MCF 10A (cell line): ENCODE results near the gene NMBR. TPM values are rescaled to one million over a fixed set of nuclear protein-coding genes. Genes with fewer than 3 reads are reported as not detected.

Source experiments
- BruUV-seq: library from RNA; stranded (reverse); fragments of 400-500 nt; replicated peaks from 2 replicates; lab custom pipeline; 2021; lab: Mats Ljungman, UMichigan
- CTCF ChIA-PET: fragments of 300-600 bp; sonication (Branson Sonifier 250); formaldehyde crosslinking; extraction: SDS; loops from one replicate; lab custom pipeline; 2021; ENCODE audit warnings: antibody characterized with exemption, inconsistent platforms; lab: Yijun Ruan, JAX
- POLR2A ChIA-PET: fragments of 300-600, 350-650 bp; sonication (Branson Sonifier 250); formaldehyde crosslinking; extraction: SDS; loops from one replicate; lab custom pipeline; 2020; ENCODE audit warnings: antibody characterized with exemption, inconsistent platforms; lab: Yijun Ruan, JAX
- DNase-seq: peaks from one replicate; pipeline ENCODE4 v3.0.0-alpha.2; 2018; ENCODE audit not compliant: unreplicated experiment
- H3K27ac Mint-ChIP-seq: one replicate; pipeline ENCODE4 v1.8.0; 2022; ENCODE audit warnings: mild to moderate bottlenecking, low read depth, mixed read lengths; ENCODE audit not compliant: unreplicated experiment
- H3K27me3 Mint-ChIP-seq: one replicate; pipeline ENCODE4 v1.8.0; 2022; ENCODE audit warnings: mixed read lengths; ENCODE audit not compliant: insufficient read depth, unreplicated experiment
- H3K36me3 Mint-ChIP-seq: one replicate; pipeline ENCODE4 v1.8.0; 2022; ENCODE audit warnings: mild to moderate bottlenecking, moderate library complexity, mixed read lengths; ENCODE audit not compliant: insufficient read depth, unreplicated experiment
- H3K4me1 Mint-ChIP-seq: one replicate; pipeline ENCODE4 v1.8.0; 2022; ENCODE audit warnings: mixed read lengths; ENCODE audit not compliant: insufficient read depth, unreplicated experiment
- H3K4me3 Mint-ChIP-seq: one replicate; pipeline ENCODE4 v1.8.0; 2022; ENCODE audit warnings: mild to moderate bottlenecking, moderate library complexity, mixed read lengths; ENCODE audit not compliant: unreplicated experiment
- H3K9me3 Mint-ChIP-seq: one replicate; pipeline ENCODE4 v1.8.0; 2022; ENCODE audit warnings: mixed read lengths; ENCODE audit not compliant: unreplicated experiment
- intact Hi-C: fragments of 100-400 bp; cut with micrococcal nuclease; formaldehyde crosslinking; loops from 2 replicates; pipeline ENCODE4 v1.14.1; 2022
- total RNA-seq: library from RNA; stranded (reverse); gene quantifications from 2 replicates; pipeline ENCODE4 v1.2.3, GENCODE V29; 2022
- TF ChIP-seq, protein P1 (sequence below): fragments of 200-600 bp; IDR thresholded peaks from one replicate; pipeline ENCODE4 v1.8.0; 2022; ENCODE audit warnings: antibody characterized with exemption, mild to moderate bottlenecking; ENCODE audit not compliant: unreplicated experiment

Gene NMBR
- total RNA-seq, 1 experiment from 2014 or later, result not detected

DNA sequence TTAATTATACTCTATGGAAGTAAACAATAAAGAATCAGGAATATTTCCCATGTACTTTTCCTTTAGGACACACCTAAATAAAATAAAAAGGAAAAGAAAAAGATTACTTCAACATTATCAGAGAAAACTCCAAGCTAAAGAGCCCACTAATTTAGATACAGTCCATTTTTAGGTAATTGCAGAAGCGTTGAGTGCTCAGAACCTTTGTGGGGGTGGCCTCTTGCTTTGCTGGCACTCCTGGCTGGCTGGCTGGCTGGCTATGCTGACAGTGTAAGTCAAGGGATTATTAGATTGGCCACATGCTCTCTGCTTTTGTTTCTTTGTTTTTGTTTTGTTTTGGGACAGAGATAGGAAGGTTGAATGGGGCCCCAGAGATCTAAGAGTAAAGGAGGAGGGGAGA is 14.3 kb downstream of the NMBR start, which contains the start of gene GJE1:
Gene GJE1 (plus strand): TSS at position 301 of the 400 bp plus-strand sequence. CDS start 234 bp downstream, outside the sequence.
- TF ChIP-seq, protein P1, sequence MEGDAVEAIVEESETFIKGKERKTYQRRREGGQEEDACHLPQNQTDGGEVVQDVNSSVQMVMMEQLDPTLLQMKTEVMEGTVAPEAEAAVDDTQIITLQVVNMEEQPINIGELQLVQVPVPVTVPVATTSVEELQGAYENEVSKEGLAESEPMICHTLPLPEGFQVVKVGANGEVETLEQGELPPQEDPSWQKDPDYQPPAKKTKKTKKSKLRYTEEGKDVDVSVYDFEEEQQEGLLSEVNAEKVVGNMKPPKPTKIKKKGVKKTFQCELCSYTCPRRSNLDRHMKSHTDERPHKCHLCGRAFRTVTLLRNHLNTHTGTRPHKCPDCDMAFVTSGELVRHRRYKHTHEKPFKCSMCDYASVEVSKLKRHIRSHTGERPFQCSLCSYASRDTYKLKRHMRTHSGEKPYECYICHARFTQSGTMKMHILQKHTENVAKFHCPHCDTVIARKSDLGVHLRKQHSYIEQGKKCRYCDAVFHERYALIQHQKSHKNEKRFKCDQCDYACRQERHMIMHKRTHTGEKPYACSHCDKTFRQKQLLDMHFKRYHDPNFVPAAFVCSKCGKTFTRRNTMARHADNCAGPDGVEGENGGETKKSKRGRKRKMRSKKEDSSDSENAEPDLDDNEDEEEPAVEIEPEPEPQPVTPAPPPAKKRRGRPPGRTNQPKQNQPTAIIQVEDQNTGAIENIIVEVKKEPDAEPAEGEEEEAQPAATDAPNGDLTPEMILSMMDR, result no peak
- Mint-ChIP-seq H3K9me3 (no peaks in the 10 kb centered on the region), H3K36me3 (no peaks in the 10 kb centered on the region), H3K27ac (no peak within 1 kb of the TSS), H3K27me3 (peaks cover 15% of the 10 kb centered on the region), H3K4me3 (no peak within 1 kb of the TSS), H3K4me1 (no peaks in the 10 kb centered on the region)
- intact Hi-C loops, result no loop called here
- BruUV-seq, result no TSS peak
- POLR2A ChIA-PET, result no interaction called here
- no peak for DNase-seq
- CTCF ChIA-PET, result interaction anchor here (0.6 kb wide), 2 partner anchors 12 to 23 kb away, joined by 3 read pairs; no protein-coding TSS in a partner anchor

DNA sequence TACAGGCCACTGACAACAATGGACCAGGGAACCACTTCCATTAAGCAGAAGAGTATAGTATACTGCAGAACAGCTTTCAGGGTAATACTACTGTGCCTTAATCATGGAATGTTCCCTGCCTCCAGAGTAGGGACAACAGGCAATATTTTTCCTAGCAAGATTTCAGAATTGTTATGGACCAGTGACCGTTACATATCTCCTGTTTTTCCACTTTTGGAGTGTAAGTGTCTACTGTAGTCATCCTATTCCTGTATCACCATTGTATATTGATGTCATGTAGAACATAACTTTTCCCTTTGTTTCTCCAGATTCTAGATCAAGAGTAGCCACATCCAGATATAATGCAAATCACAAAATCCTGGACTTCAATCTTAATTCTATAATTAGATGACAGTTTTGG is 16.1 kb downstream of the NMBR start:
- TF ChIP-seq, protein P1, result no peak
- Mint-ChIP-seq H3K4me3 (no peak overlapping the region), H3K36me3 (no peaks in the 10 kb centered on the region), H3K4me1 (no peaks in the 10 kb centered on the region), H3K27ac (no peak overlapping the region), H3K9me3 (no peaks in the 10 kb centered on the region), H3K27me3 (peaks cover 29% of the 10 kb centered on the region)
- intact Hi-C loops, result no loop called here
- ChIA-PET POLR2A (no interaction called here), CTCF (interaction anchor here (0.7 to 1.2 kb wide), 3 partner anchors 13 to 20 kb away, joined by 3 to 4 read pairs (median 3); no protein-coding TSS in a partner anchor)
- DNase-seq, result no peak
- no TSS peak for BruUV-seq

DNA sequence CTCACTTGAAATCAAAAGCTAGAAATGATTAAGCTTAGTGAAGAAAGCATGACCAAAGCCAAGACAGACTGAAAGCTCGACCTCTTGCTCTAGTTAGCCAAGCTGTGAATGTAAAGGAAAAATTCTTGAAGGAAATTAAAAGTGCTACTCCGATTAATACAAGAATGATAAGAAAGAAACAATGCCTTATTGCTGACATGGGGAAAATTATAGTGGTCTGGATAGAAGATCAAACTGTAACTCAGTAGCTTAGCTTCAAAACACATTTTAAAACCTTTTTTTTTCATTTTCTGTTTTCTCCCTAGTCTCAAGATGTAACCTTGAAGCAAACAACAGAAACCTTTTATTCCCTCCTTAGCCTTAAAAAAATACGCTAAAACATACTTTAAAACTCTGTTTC is 25.6 kb downstream of the NMBR start:
- Mint-ChIP-seq H3K4me3 (no peak overlapping the region), H3K4me1 (no peaks in the 10 kb centered on the region), H3K27me3 (peaks cover 10% of the 10 kb centered on the region), H3K9me3 (no peaks in the 10 kb centered on the region), H3K27ac (no peak overlapping the region), H3K36me3 (no peaks in the 10 kb centered on the region)
- ChIA-PET POLR2A (interaction anchor here (0.6 kb wide), 1 partner anchor 66 kb away, joined by 3 read pairs; no protein-coding TSS in a partner anchor), CTCF (interaction anchor here (0.6 to 1.5 kb wide), 4 partner anchors 10 to 321 kb away, joined by 3 to 5 read pairs (median 4); no protein-coding TSS in a partner anchor)
- intact Hi-C loops, result no loop called here
- TF ChIP-seq, protein P1, result no peak
- no TSS peak for BruUV-seq
- DNase-seq, result no peak

DNA sequence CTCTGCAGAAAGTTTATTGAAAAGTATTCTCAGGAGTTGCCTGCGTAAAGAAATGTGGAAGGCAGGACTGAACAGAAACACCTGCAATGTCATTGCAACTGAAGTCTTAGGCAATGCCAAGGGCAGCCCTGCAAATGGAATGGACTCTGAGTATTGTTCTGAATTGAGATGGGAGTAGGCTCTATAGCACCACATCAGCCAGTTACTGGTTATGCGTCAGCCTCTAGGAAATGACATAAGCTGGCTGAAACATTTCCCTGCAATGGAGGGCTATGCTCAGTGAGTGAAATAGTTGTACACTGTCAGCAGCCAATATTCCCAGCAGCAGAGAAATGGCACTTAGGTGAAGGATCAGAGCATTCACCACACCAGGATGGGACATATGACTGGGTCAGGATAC is 28.0 kb downstream of the NMBR start:
- ChIA-PET CTCF (interaction anchor here (0.6 to 1.4 kb wide), 3 partner anchors 83 to 130 kb away, joined by 3 to 4 read pairs (median 4); no protein-coding TSS in a partner anchor), POLR2A (no interaction called here)
- intact Hi-C loops, result no loop called here
- TF ChIP-seq, protein P1, result no peak
- Mint-ChIP-seq H3K36me3 (no peaks in the 10 kb centered on the region), H3K4me3 (no peak overlapping the region), H3K27ac (no peak overlapping the region), H3K9me3 (no peaks in the 10 kb centered on the region), H3K4me1 (no peaks in the 10 kb centered on the region), H3K27me3 (no peaks in the 10 kb centered on the region)
- BruUV-seq, result no TSS peak
- DNase-seq, result no peak
